Activated CD4-positive, alpha-beta memory T cell treated with anti-CD3 and anti-CD28 coated beads for 36 hours (primary cell): ENCODE results near the gene SHFL. TPM values are rescaled to one million over a fixed set of nuclear protein-coding genes. Genes with fewer than 3 reads are reported as not detected.

Experiments used
- CTCF ChIA-PET: fragments of 350-600 bp; sonication (Branson Sonifier 250); formaldehyde crosslinking; loops from one replicate; lab custom pipeline; 2021; ENCODE audit warnings: antibody characterized with exemption, inconsistent platforms; lab: Charles Lee
- POLR2A ChIA-PET: fragments of 350-600 bp; sonication (Branson Sonifier 250); formaldehyde crosslinking; loops from one replicate; lab custom pipeline; 2021; ENCODE audit warnings: antibody characterized with exemption; lab: Charles Lee
- DNase-seq: peaks from one replicate; pipeline ENCODE4 v3.0.0-alpha.2; 2020
- H3K27ac Mint-ChIP-seq: one replicate; pipeline ENCODE4 v1.8.0; 2021; ENCODE audit warnings: mixed read lengths
- H3K27me3 Mint-ChIP-seq: one replicate; pipeline ENCODE4 v1.8.0; 2021; ENCODE audit warnings: mixed read lengths
- H3K36me3 Mint-ChIP-seq: one replicate; pipeline ENCODE4 v1.8.0; 2021; ENCODE audit warnings: mixed read lengths
- H3K4me1 Mint-ChIP-seq: one replicate; pipeline ENCODE4 v1.8.0; 2021; ENCODE audit warnings: low read depth, mixed read lengths
- H3K4me3 Mint-ChIP-seq: one replicate; pipeline ENCODE4 v1.8.0; 2021; ENCODE audit warnings: mild to moderate bottlenecking, mixed read lengths
- H3K9me3 Mint-ChIP-seq: one replicate; pipeline ENCODE4 v1.8.0; 2021; ENCODE audit warnings: mixed read lengths
- intact Hi-C: fragments of 100-400 bp; cut with micrococcal nuclease; formaldehyde crosslinking; loops from one replicate; pipeline ENCODE4 v1.15.1; 2023
- total RNA-seq, 2 experiments: library from RNA; stranded (reverse); gene quantifications; one replicate each; pipeline ENCODE4 v1.2.3, GENCODE V29; 2021

Gene SHFL
- total RNA-seq, 2 experiments from 2014 or later = 53.5 to 62.9 TPM

DNA sequence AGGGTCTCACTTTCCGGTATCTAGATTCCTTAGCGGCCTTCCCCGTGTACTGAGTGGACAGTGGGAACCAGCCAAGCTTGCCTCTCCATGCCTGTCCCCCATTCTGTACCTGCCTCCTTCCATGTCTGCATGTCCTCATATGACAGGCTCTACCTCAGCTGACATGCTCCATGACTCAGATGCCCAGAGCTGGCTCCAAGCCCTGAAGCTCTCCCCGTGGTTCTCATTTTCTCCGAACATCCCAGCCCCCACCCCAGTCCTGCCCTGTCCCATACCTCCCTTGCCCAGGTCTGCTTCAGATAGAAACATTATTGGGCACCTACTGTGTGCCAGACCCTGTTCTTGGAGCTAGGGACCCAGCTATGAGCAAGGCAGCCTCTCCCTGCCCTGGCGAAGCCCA is 17.1 kb upstream of the SHFL start:
- intact Hi-C loops = no loop called here
- Mint-ChIP-seq H3K27ac (no peak overlapping the region), H3K27me3 (no peaks in the 10 kb centered on the region), H3K4me1 (peaks cover 8% of the 10 kb centered on the region), H3K9me3 (peaks cover 8% of the 10 kb centered on the region), H3K36me3 (no peaks in the 10 kb centered on the region), H3K4me3 (no peak overlapping the region)
- no peak for DNase-seq
- POLR2A ChIA-PET = no interaction called here
- CTCF ChIA-PET = interaction anchor here (1.3 kb wide), 1 partner anchor 42 kb away, joined by 4 read pairs; no protein-coding TSS in a partner anchor

DNA sequence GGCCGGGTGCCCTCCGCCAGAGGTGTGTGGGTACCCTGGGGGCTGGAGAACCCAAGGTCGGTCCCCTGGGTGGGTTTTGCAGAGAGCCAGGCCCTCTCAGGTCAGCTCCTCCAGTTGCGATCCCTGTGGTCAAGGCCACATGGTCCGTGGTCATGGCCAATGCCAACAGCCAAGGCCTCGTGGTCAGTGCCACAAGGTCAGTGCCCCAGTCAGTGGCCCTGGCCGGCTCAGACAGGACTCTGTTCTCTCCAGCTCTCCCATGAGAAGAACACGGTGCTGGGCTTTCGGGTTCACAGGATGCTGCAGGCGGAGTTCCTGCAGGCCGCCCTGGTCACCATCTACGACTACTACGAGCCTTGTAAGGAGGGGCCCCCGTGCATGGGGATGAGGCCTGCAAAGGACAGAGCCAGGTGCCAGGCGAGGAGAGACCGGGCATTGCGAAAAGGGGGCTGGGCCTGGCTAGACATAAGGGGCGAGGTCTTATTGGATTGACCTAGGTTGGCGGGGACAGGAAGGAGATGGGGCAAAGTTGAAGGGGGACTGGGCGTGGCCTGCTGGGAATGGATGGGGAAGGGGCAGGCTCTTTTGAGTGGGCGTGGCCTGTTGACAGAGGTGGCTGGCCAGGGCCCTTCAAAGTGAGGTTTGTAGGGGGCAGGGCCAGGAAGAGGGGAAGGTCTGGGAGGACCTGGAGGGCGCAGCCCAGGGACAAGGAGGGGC is 15.2 kb upstream of the SHFL start:
- Mint-ChIP-seq H3K27me3 (no peaks in the 10 kb centered on the region), H3K36me3 (no peaks in the 10 kb centered on the region), H3K9me3 (peaks cover 13% of the 10 kb centered on the region), H3K4me3 (no peak overlapping the region), H3K4me1 (peaks cover 8% of the 10 kb centered on the region), H3K27ac (no peak overlapping the region)
- ChIA-PET POLR2A (no interaction called here), CTCF (no interaction called here)
- intact Hi-C loops = no loop called here
- no peak for DNase-seq

DNA sequence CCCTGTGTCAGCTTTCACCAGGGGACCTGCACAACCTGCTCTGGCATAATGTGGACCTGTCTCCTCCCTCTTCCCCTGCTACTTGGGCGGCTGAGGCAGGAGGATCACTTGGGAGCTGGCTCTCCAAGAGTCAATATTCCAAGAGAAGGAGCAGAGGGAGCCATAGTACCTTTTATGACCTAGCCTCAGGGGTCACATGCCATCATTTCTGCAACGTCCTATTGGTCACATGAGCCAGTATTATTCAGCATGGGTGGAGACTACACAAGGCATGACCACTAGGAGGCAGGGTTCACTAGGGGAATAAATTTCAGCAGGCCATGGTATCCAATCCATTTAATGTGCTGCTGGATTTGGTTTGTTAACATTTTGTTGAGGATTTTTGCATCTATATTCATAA is 12.0 kb upstream of the SHFL start:
- Mint-ChIP-seq H3K9me3 (peaks cover 13% of the 10 kb centered on the region), H3K4me1 (no peaks in the 10 kb centered on the region), H3K27ac (no peak overlapping the region), H3K27me3 (no peaks in the 10 kb centered on the region), H3K36me3 (no peaks in the 10 kb centered on the region), H3K4me3 (no peak overlapping the region)
- DNase-seq = peak; percentile 63
- CTCF ChIA-PET = interaction anchor here (0.7 to 0.9 kb wide), 2 partner anchors 59 to 69 kb away, joined by 3 read pairs; no protein-coding TSS in a partner anchor
- POLR2A ChIA-PET = no interaction called here
- intact Hi-C loops = loop anchor here (1.0 to 2.0 kb wide), 2 partner anchors 39 to 177 kb away; no protein-coding TSS in a partner anchor

DNA sequence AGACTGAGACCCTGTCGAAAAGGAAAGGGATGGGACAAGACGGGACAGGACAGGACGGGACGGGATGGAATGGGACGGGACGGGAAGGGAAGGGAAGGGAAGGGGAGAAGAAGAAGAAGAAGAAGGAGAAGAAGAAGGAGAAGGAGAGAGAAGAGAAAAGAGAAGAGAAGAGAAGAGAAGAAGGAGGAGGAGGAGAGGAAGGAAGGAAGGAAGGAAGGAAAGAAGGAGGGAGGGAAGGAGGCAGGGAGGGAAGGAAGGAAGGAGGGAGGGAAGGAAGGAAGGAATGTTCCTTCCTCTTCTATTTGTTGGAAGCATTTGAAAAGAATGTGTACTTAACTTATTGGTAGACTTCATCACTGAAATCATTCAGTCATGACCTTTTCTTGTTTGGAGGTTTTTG is 9.6 kb upstream of the SHFL start:
- DNase-seq = no peak
- H3K27ac Mint-ChIP-seq = no peak overlapping the region
- H3K4me1 Mint-ChIP-seq = no peaks in the 10 kb centered on the region
- no peaks in the 10 kb centered on the region for H3K27me3 Mint-ChIP-seq
- intact Hi-C loops = no loop called here
- H3K9me3 Mint-ChIP-seq = peaks cover 13% of the 10 kb centered on the region
- ChIA-PET POLR2A (no interaction called here), CTCF (interaction anchor here (0.8 to 1.3 kb wide), 2 partner anchors 41 to 49 kb away, joined by 3 to 4 read pairs; no protein-coding TSS in a partner anchor)
- no peak overlapping the region for H3K4me3 Mint-ChIP-seq
- H3K36me3 Mint-ChIP-seq = no peaks in the 10 kb centered on the region

DNA sequence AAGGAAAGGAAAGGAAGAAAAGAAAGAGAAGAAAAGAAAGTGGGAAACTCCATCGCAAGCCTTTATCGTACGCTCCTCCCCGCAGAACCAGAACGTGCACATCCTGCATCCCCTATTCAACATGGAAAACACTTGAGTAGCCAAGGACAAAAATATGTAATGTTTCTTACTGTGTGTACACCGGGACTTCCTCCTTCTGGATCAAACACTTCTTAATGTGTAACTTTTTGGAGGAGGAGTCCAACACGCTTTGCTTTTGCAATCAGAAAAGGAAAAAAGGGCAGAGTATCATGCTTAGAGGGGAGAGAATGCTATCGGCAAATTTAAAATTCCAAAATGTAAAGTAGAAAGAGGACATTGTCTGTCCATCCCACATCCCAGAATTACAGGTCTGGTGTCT is 7.8 kb upstream of the SHFL start:
- H3K27ac Mint-ChIP-seq = no peak overlapping the region
- no peaks in the 10 kb centered on the region for H3K4me1 Mint-ChIP-seq
- DNase-seq = no peak
- peaks cover 8% of the 10 kb centered on the region for H3K9me3 Mint-ChIP-seq
- H3K36me3 Mint-ChIP-seq = no peaks in the 10 kb centered on the region
- CTCF ChIA-PET = interaction anchor here (0.6 to 1.5 kb wide), 2 partner anchors 20 to 1432 kb away, joined by 3 read pairs; no protein-coding TSS in a partner anchor
- H3K4me3 Mint-ChIP-seq = no peak overlapping the region
- POLR2A ChIA-PET = no interaction called here
- no peaks in the 10 kb centered on the region for H3K27me3 Mint-ChIP-seq
- intact Hi-C loops = no loop called here

DNA sequence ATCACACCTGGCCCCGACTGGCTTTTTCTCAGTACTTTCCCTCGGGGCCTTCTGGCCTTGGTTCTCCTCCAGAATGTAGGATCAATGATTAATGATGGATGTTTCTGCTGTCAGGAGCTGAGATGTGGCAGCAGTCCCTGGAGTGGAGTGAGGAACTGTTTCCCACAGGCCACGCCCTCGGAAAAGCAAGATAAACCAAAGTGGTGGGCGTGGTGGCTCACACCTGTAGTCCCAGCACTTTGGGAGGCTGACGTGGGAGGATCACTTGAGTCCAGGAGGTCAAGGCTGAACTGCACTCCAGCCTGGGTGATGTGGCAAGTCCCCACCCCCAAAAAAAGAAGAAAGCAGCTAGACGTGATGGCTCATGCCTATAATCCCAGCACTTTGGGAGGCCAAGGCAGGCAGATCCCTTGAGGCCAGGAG is 7.1 kb upstream of the SHFL start:
- no peak overlapping the region for H3K27ac Mint-ChIP-seq
- H3K4me1 Mint-ChIP-seq = no peaks in the 10 kb centered on the region
- no peak overlapping the region for H3K4me3 Mint-ChIP-seq
- intact Hi-C loops = no loop called here
- CTCF ChIA-PET = interaction anchor here (1.5 to 1.9 kb wide), 2 partner anchors 19 to 51 kb away, joined by 3 to 6 read pairs; no protein-coding TSS in a partner anchor
- DNase-seq = no peak
- POLR2A ChIA-PET = no interaction called here
- no peaks in the 10 kb centered on the region for H3K27me3 Mint-ChIP-seq
- no peaks in the 10 kb centered on the region for H3K36me3 Mint-ChIP-seq
- H3K9me3 Mint-ChIP-seq = peaks cover 5% of the 10 kb centered on the region

DNA sequence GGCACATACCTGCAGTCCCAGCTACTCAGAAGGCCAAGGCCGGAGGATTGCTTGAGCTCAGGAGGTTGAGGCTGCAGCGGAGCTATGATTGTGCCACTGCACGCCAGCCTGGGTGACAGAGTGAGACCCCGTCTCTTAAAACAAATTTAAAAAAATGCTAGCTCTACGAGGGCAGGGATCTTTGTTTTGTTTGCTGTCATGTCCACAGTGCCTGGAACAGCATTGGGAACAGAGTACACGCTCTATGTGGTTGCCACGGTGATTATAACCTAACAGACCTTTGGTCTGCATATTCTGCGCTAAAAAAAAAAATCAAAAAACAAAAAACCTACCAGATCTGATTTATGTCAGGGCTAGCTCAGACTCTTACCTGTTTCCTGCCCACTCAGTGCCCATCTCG is 2.2 kb upstream of the SHFL start:
- H3K27me3 Mint-ChIP-seq = no peaks in the 10 kb centered on the region
- intact Hi-C loops = no loop called here
- H3K4me1 Mint-ChIP-seq = peaks cover 12% of the 10 kb centered on the region
- peaks cover 7% of the 10 kb centered on the region for H3K36me3 Mint-ChIP-seq
- H3K9me3 Mint-ChIP-seq = no peaks in the 10 kb centered on the region
- H3K4me3 Mint-ChIP-seq = no peak overlapping the region
- CTCF ChIA-PET = interaction anchor here (2.4 kb wide), 1 partner anchor 56 kb away, joined by 7 read pairs; no protein-coding TSS in a partner anchor
- no peak overlapping the region for H3K27ac Mint-ChIP-seq
- POLR2A ChIA-PET = interaction anchor here (1.0 to 1.5 kb wide), 2 partner anchors 28 to 30 kb away, joined by 4 read pairs; partner anchors contain the start of gene P2RY11
- DNase-seq = no peak

DNA sequence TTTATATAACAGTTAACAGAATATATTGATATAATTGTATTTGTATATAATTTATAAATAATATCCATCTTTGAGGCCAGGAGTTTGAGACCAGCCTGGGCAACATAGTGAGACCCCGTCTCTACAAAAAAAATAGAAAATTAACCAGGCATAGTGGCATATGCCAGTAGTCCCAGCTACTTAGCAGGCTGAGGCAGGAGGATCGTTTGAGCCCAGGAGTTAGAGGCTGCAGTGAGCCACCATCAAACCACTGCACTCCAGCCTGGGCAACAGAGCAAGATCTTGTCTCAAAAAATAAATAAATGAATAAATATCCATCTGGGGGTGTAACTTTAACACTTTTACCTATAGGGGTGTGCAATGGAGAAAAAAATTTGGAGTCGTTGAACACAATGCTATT is 1.3 kb upstream of the SHFL start:
- CTCF ChIA-PET = interaction anchor here (0.6 to 2.4 kb wide), 2 partner anchors 9 to 57 kb away, joined by 3 to 7 read pairs; no protein-coding TSS in a partner anchor
- no peak overlapping the region for H3K4me3 Mint-ChIP-seq
- peaks cover 11% of the 10 kb centered on the region for H3K36me3 Mint-ChIP-seq
- no peaks in the 10 kb centered on the region for H3K9me3 Mint-ChIP-seq
- intact Hi-C loops = no loop called here
- H3K27me3 Mint-ChIP-seq = no peaks in the 10 kb centered on the region
- H3K27ac Mint-ChIP-seq = no peak overlapping the region
- POLR2A ChIA-PET = interaction anchor here (1.5 kb wide), 1 partner anchor 29 kb away, joined by 4 read pairs; no protein-coding TSS in a partner anchor
- no peak for DNase-seq
- peaks cover 12% of the 10 kb centered on the region for H3K4me1 Mint-ChIP-seq

DNA sequence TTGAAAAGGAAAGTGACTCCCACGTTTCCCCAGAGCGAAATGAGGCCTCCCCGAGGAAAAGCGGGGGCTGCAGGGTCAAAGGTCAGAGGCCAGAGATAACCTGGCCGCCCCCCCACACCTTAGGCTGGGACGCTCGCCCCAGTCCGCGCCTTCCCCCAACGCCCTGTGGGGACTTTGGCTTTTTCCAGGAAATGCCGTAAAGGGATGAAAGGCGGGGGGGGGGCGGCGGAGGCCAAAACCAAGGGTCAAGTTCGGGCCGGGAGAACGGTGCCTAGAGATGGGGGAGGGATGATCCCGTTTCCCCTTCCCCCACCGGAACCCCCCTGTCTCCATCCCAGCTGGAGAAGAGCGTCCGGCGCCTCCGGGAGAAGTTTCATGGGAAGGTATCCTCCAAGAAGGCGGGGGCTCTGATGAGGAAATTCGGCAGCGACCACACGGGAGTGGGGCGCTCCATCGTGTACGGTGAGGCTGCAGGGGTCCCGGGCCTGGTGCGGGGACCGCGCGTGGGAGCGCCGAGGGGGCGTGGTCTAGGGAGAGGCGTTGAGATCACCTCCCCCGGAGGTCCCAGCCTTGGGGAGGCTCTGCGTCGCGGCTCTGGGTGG is 575 bp downstream of the SHFL start:
- Mint-ChIP-seq H3K27me3 (no peaks in the 10 kb centered on the region), H3K4me1 (peaks cover 14% of the 10 kb centered on the region), H3K27ac (peak overlapping the region; percentile 76), H3K9me3 (no peaks in the 10 kb centered on the region), H3K4me3 (peak overlapping the region; percentile 83), H3K36me3 (peaks cover 16% of the 10 kb centered on the region)
- ChIA-PET CTCF (no interaction called here), POLR2A (no interaction called here)
- intact Hi-C loops = no loop called here
- peak; percentile 58 for DNase-seq

DNA sequence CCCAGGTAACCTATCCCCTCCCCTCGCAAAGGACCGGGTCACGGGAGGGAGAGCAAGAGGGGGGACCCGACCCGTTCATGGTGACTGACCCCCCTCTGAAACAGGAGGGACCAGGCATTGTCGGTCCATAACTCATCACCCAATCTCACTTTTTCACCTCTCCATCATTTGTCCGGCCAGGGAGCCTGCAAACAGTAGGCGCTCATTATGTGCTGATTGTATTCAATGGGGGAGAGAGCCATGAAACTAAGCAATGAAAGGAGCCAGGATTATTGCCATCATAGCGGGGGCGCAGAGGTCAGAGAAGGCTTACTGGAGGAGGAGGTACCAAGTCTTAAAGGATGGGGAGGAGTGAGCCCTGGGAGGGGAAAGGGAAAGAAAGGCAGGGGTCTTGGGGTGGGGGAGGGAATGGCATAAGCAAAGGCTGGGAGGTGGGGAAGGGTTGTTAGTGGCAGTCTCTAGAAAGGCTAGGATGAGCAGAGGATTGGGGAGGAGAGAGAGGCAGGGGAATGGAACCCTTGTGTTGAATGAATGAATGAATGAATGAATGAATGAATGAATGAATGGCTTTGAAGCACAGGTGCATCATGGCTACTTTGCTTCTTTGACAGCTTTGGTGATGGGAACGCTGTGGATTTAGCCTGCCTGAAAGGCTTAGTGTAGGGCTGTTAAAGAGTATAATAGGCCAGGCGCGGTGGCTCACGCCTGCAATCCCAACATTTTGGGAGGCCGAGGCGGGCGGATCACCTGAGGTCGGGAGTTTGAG is 1.4 kb downstream of the SHFL start:
- DNase-seq = no peak
- intact Hi-C loops = no loop called here
- Mint-ChIP-seq H3K27me3 (no peaks in the 10 kb centered on the region), H3K4me3 (peak overlapping the region; percentile 83), H3K4me1 (peaks cover 18% of the 10 kb centered on the region), H3K27ac (peak overlapping the region; percentile 76), H3K36me3 (peaks cover 21% of the 10 kb centered on the region), H3K9me3 (no peaks in the 10 kb centered on the region)
- ChIA-PET CTCF (no interaction called here), POLR2A (interaction anchor here (0.7 kb wide), 1 partner anchor 30 kb away, joined by 4 read pairs; no protein-coding TSS in a partner anchor)

DNA sequence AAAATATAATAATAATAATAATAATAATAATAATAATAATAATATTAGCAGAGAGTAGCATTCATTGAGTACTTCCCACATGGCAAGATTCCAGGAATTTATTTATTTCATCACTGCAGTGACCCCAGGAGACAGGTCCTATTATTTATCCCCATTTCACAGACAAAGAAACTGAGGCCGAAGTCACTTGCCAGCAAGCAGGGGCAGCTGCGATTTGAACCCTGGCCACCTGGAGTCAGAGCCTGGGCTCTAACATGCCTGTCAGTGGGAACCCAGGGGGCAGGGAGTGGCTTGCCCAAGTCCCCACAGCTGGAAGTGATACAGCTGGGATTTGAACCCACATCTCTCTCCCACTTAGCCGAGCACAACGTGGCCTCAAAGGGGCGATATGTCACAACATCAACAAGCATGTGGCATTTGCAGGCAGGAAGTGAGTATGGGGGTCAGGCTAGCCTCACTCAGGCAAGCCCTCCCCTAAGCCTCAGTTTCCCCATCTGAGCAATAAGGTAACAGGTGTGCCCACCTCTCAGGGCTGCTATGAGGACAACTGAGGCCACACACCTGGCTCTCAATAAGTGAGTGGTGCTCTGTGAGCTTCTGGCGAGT is 2.9 kb downstream of the SHFL start:
- intact Hi-C loops = no loop called here
- H3K4me1 Mint-ChIP-seq = peaks cover 18% of the 10 kb centered on the region
- H3K9me3 Mint-ChIP-seq = no peaks in the 10 kb centered on the region
- no peak for DNase-seq
- H3K27ac Mint-ChIP-seq = no peak overlapping the region
- H3K4me3 Mint-ChIP-seq = no peak overlapping the region
- peaks cover 33% of the 10 kb centered on the region for H3K36me3 Mint-ChIP-seq
- POLR2A ChIA-PET = no interaction called here
- no peaks in the 10 kb centered on the region for H3K27me3 Mint-ChIP-seq
- CTCF ChIA-PET = no interaction called here
